GM19452 (cell line): ENCODE data around the gene AVPR2.
A peak's percentile ranks its signal among the peaks of the same experiment; 100 is the strongest.

ENCODE experiments used
- ATAC-seq: cut with Tn5 transposase; IDR thresholded peaks from one replicate; pipeline ENCODE4 v1.9.1; 2021; ENCODE audit not compliant: unreplicated experiment

Gene AVPR2

GRCh38 chrX:153884590-153884989, 19.9 kb upstream of the AVPR2 start:
- ATAC-seq, result no peak

- no peak for ATAC-seq
Measured at GRCh38 chrX:153885208-153885787, 19.2 kb upstream of the AVPR2 start.

- ATAC-seq, result no peak
Measured at GRCh38 chrX:153885968-153886903, 18.2 kb upstream of the AVPR2 start, which contains the start of gene L1CAM. Gene L1CAM (minus strand): TSS chrX:153886173. CDS start chrX:153875836, 10,337 bp downstream.

GRCh38 chrX:153886915-153887314, 17.6 kb upstream of the AVPR2 start:
- ATAC-seq, result no peak

GRCh38 chrX:153887385-153887784, 17.1 kb upstream of the AVPR2 start:
- no peak for ATAC-seq

GRCh38 chrX:153888344-153888743, 16.1 kb upstream of the AVPR2 start:
- ATAC-seq, result no peak

GRCh38 chrX:153889123-153889522, 15.3 kb upstream of the AVPR2 start:
- ATAC-seq, result no peak

- no peak for ATAC-seq
Measured at GRCh38 chrX:153897899-153898298, 6.6 kb upstream of the AVPR2 start.

- ATAC-seq, result peak; percentile 85
Measured at GRCh38 chrX:153900831-153901752, 3.4 kb upstream of the AVPR2 start.

- ATAC-seq, result no peak
Measured at GRCh38 chrX:153901753-153902140, 2.7 kb upstream of the AVPR2 start.

- no peak for ATAC-seq
Measured at GRCh38 chrX:153902385-153902784, 2.1 kb upstream of the AVPR2 start.

- no peak for ATAC-seq
Measured at GRCh38 chrX:153903238-153903980, 1.1 kb upstream of the AVPR2 start.

GRCh38 chrX:153905481-153906095, 1.1 kb downstream of the AVPR2 start:
- no peak for ATAC-seq

- ATAC-seq, result no peak
Measured at GRCh38 chrX:153906126-153906917, 1.8 kb downstream of the AVPR2 start.

GRCh38 chrX:153907456-153907855, 3.0 kb downstream of the AVPR2 start:
- ATAC-seq, result no peak

GRCh38 chrX:153908219-153908860, 3.9 kb downstream of the AVPR2 start:
- ATAC-seq, result no peak

- ATAC-seq, result no peak
Measured at GRCh38 chrX:153909024-153909979, 4.8 kb downstream of the AVPR2 start.

GRCh38 chrX:153909980-153910360, 5.5 kb downstream of the AVPR2 start:
- no peak for ATAC-seq
